ENCODE data around the gene IKZF3.

The IKZF3 gene

GRCh38 chr17:39755554-39756379, 108.3 kb downstream of the IKZF3 start:
- WGBS, 2 donors (ENCODE audit: extremely low coverage in 2 of 2, insufficient read length in 2 of 2, insufficient replicate concordance in 1 of 2): no CpG with 5 or more reads among the region's 18 CpGs

GRCh38 chr17:39754958-39755553, 109.1 kb downstream of the IKZF3 start:
- no peak overlapping the region for H3K23ac ChIP-seq (ENCODE audit: low read depth, low read length, poor library complexity)
- H3K9ac ChIP-seq (ENCODE audit: low read depth, low read length, poor library complexity): peak overlapping the region; percentile 56
- no peak overlapping the region for H4K8ac ChIP-seq (ENCODE audit: low read depth, low read length)
- H2BK15ac ChIP-seq (ENCODE audit: low read length): peak overlapping the region; percentile 76
- H3K79me1 ChIP-seq (ENCODE audit: low read depth, low read length): no peaks in the 10 kb centered on the region
- H3K27me3 ChIP-seq (ENCODE audit: control insufficient read depth in 3 of 3, insufficient read depth in 3 of 3, low read depth in 1 of 3, low read length in 3 of 3): peaks cover 0 to 64% (median 20%) of the 10 kb centered on the region in 3 experiments
- H3K9me3 ChIP-seq (replicated peaks in 1 of 2; ENCODE audit: control insufficient read depth in 2 of 2, insufficient read depth in 1 of 2, low read depth in 1 of 2, low read length in 2 of 2): peaks cover 2% of the 10 kb centered on the region in 2 donors
- H2BK5ac ChIP-seq (ENCODE audit: low read length): peak overlapping the region; percentile 77
- H3K4me2 ChIP-seq (ENCODE audit: insufficient read depth, low read length, poor library complexity, severe bottlenecking): peak overlapping the region; percentile 90
- no peak overlapping the region for H2AK5ac ChIP-seq (ENCODE audit: low read depth, low read length)
- no peak overlapping the region for H2BK12ac ChIP-seq (ENCODE audit: low read length)
- no peak overlapping the region for H2BK120ac ChIP-seq (ENCODE audit: low read depth, low read length)
- H3K18ac ChIP-seq (ENCODE audit: low read length): peak overlapping the region; percentile 97
- H2AFZ ChIP-seq (ENCODE audit: low read length): peak overlapping the region; percentile 100
- no peak overlapping the region for H4K91ac ChIP-seq (ENCODE audit: low read depth, low read length, poor library complexity)
- H3K4me3 ChIP-seq (ENCODE audit: low read length in 2 of 2): peak overlapping the region; percentile 63 to 75
- no peak for DNase-seq (ENCODE audit: low spot score)
- peaks cover 2 to 6% of the 10 kb centered on the region in 2 donors for H3K4me1 ChIP-seq (ENCODE audit: control insufficient read depth in 2 of 2, insufficient read depth in 1 of 2, low read depth in 1 of 2, low read length in 2 of 2)
- H3K14ac ChIP-seq (ENCODE audit: low read length): no peak overlapping the region
- no CpG with 5 or more reads among the region's 21 CpGs for whole genome bisulfite sequencing, 2 donors (ENCODE audit: extremely low coverage in 2 of 2, insufficient read length in 2 of 2, insufficient replicate concordance in 1 of 2)
- no peak overlapping the region for H3K4ac ChIP-seq (ENCODE audit: low read length)
- H3K27ac ChIP-seq (replicated peaks; ENCODE audit: low read length): no peak overlapping the region
- H3K36me3 ChIP-seq (replicated peaks in 1 of 2; ENCODE audit: control insufficient read depth in 2 of 2, insufficient read depth in 2 of 2, low read length in 2 of 2): no peaks in the 10 kb centered on the region

More at GRCh38 chr17:39755554-39756379, 108.3 kb downstream of the IKZF3 start:
- Histone ChIP-seq H3K4me1 (ENCODE audit: control insufficient read depth in 2 of 2, insufficient read depth in 1 of 2, low read depth in 1 of 2, low read length in 2 of 2) (peaks cover 2 to 6% of the 10 kb centered on the region in 2 donors), H3K18ac (ENCODE audit: low read length) (peak overlapping the region; percentile 61), H3K9ac (ENCODE audit: low read depth, low read length, poor library complexity) (peak overlapping the region; percentile 74), H3K4ac (ENCODE audit: low read length) (no peak overlapping the region), H2BK120ac (ENCODE audit: low read depth, low read length) (no peak overlapping the region), H2BK12ac (ENCODE audit: low read length) (no peak overlapping the region), H3K27ac (replicated peaks; ENCODE audit: low read length) (no peak overlapping the region), H3K23ac (ENCODE audit: low read depth, low read length, poor library complexity) (no peak overlapping the region), H2BK5ac (ENCODE audit: low read length) (peak overlapping the region; percentile 69), H3K27me3 (ENCODE audit: control insufficient read depth in 3 of 3, insufficient read depth in 3 of 3, low read depth in 1 of 3, low read length in 3 of 3) (peaks cover 0 to 61% (median 20%) of the 10 kb centered on the region in 3 experiments), H3K79me1 (ENCODE audit: low read depth, low read length) (no peaks in the 10 kb centered on the region), H3K36me3 (replicated peaks in 1 of 2; ENCODE audit: control insufficient read depth in 2 of 2, insufficient read depth in 2 of 2, low read length in 2 of 2) (no peaks in the 10 kb centered on the region), H3K4me3 (ENCODE audit: low read length in 2 of 2) (peak overlapping the region in 1 of 2 donors; percentile 61), H2AFZ (ENCODE audit: low read length) (peak overlapping the region; percentile 100), H4K8ac (ENCODE audit: low read depth, low read length) (no peak overlapping the region), H3K9me3 (replicated peaks in 1 of 2; ENCODE audit: control insufficient read depth in 2 of 2, insufficient read depth in 1 of 2, low read depth in 1 of 2, low read length in 2 of 2) (peaks cover 2% of the 10 kb centered on the region in 2 donors), H4K91ac (ENCODE audit: low read depth, low read length, poor library complexity) (no peak overlapping the region), H2AK5ac (ENCODE audit: low read depth, low read length) (peak overlapping the region; percentile 83), H3K4me2 (ENCODE audit: insufficient read depth, low read length, poor library complexity, severe bottlenecking) (no peak overlapping the region), H2BK15ac (ENCODE audit: low read length) (peak overlapping the region; percentile 37), H3K14ac (ENCODE audit: low read length) (no peak overlapping the region)
- no peak for DNase-seq (ENCODE audit: low spot score)

GRCh38 chr17:39754161-39754957, 109.8 kb downstream of the IKZF3 start:
- Histone ChIP-seq H3K36me3 (replicated peaks in 1 of 2; ENCODE audit: control insufficient read depth in 2 of 2, insufficient read depth in 2 of 2, low read length in 2 of 2) (no peaks in the 10 kb centered on the region), H4K8ac (ENCODE audit: low read depth, low read length) (peak overlapping the region; percentile 98), H3K14ac (ENCODE audit: low read length) (peak overlapping the region; percentile 91), H3K9ac (ENCODE audit: low read depth, low read length, poor library complexity) (peak overlapping the region; percentile 90), H3K4me3 (ENCODE audit: low read length in 2 of 2) (peak overlapping the region; percentile 63 to 75), H3K4me2 (ENCODE audit: insufficient read depth, low read length, poor library complexity, severe bottlenecking) (peak overlapping the region; percentile 90), H3K9me3 (replicated peaks in 1 of 2; ENCODE audit: control insufficient read depth in 2 of 2, insufficient read depth in 1 of 2, low read depth in 1 of 2, low read length in 2 of 2) (peaks cover 2% of the 10 kb centered on the region in 2 donors), H3K27ac (replicated peaks; ENCODE audit: low read length) (no peak overlapping the region), H3K4me1 (ENCODE audit: control insufficient read depth in 2 of 2, insufficient read depth in 1 of 2, low read depth in 1 of 2, low read length in 2 of 2) (peaks cover 2 to 6% of the 10 kb centered on the region in 2 donors), H3K27me3 (ENCODE audit: control insufficient read depth in 3 of 3, insufficient read depth in 3 of 3, low read depth in 1 of 3, low read length in 3 of 3) (peaks cover 0 to 59% (median 20%) of the 10 kb centered on the region in 3 experiments), H2BK15ac (ENCODE audit: low read length) (peak overlapping the region; percentile 93), H2BK5ac (ENCODE audit: low read length) (peak overlapping the region; percentile 77), H4K91ac (ENCODE audit: low read depth, low read length, poor library complexity) (no peak overlapping the region), H2AK5ac (ENCODE audit: low read depth, low read length) (peak overlapping the region; percentile 10), H2BK12ac (ENCODE audit: low read length) (peak overlapping the region; percentile 66), H2AFZ (ENCODE audit: low read length) (peak overlapping the region; percentile 100), H2BK120ac (ENCODE audit: low read depth, low read length) (peak overlapping the region; percentile 99), H3K18ac (ENCODE audit: low read length) (peak overlapping the region; percentile 97), H3K4ac (ENCODE audit: low read length) (no peak overlapping the region), H3K79me1 (ENCODE audit: low read depth, low read length) (no peaks in the 10 kb centered on the region), H3K23ac (ENCODE audit: low read depth, low read length, poor library complexity) (peak overlapping the region; percentile 96)
- WGBS, 2 donors (ENCODE audit: extremely low coverage in 2 of 2, insufficient read length in 2 of 2, insufficient replicate concordance in 1 of 2): no CpG with 5 or more reads among the region's 91 CpGs
- peak; percentile 83 for DNase-seq (ENCODE audit: low spot score)
